A549 (cell line): ENCODE results near the gene ACSS3.

Experiments
- ESRRA ChIP-seq: fragments of 150-350 bp; IDR thresholded peaks from 2 replicates; pipeline ENCODE4 v1.6.1; 2014; ENCODE audit warnings: mild to moderate bottlenecking, low read length, borderline replicate concordance
- MAZ ChIP-seq: fragments of 150-350 bp; IDR thresholded peaks from 2 replicates; pipeline ENCODE4 v1.6.1; 2014; ENCODE audit warnings: antibody characterized with exemption, low read depth, low read length, borderline replicate concordance
- NFE2L2 ChIP-seq: fragments of 150-350 bp; conservative IDR thresholded peaks from 2 replicates; pipeline ENCODE4 v1.6.1; 2014; ENCODE audit warnings: low read length
- PHF8 ChIP-seq: fragments of 200-600 bp; sonication (generic); IDR thresholded peaks from 2 replicates; pipeline ENCODE4 v1.6.1; 2016; ENCODE audit warnings: low read depth, mild to moderate bottlenecking, antibody characterized with exemption, moderate library complexity, borderline replicate concordance
- POLR2A ChIP-seq: IDR thresholded peaks from 2 replicates; pipeline ENCODE4 v1.6.1; 2012; ENCODE audit warnings: mild to moderate bottlenecking, low read length
- TF ChIP-seq, protein P1 (sequence below): fragments of >200 bp; sonication (Bioruptor Twin); formaldehyde crosslinking; IDR thresholded peaks from 3 replicates; pipeline ENCODE4 v1.5.1; 2016

DNA sequence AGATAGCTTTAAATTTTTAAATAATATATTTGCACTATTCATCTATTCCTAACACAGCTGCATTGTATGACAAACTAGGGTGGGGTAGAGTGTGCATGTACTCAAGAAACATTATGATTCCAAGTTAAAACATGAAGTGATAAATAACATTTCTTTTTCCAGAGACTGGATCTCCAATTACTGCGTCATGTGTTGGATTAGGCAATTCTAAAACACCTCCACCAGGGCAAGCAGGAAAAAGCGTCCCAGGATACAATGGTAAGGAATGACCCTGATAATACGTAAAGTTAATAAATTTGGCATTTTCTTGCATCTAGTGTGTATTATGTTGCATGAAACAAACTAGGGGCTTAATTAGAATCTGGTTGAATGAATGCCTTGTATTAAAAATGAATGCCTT lies 138.9 kb downstream of the ACSS3 start:
- TF ChIP-seq ESRRA: no peak
- TF ChIP-seq, protein P1, sequence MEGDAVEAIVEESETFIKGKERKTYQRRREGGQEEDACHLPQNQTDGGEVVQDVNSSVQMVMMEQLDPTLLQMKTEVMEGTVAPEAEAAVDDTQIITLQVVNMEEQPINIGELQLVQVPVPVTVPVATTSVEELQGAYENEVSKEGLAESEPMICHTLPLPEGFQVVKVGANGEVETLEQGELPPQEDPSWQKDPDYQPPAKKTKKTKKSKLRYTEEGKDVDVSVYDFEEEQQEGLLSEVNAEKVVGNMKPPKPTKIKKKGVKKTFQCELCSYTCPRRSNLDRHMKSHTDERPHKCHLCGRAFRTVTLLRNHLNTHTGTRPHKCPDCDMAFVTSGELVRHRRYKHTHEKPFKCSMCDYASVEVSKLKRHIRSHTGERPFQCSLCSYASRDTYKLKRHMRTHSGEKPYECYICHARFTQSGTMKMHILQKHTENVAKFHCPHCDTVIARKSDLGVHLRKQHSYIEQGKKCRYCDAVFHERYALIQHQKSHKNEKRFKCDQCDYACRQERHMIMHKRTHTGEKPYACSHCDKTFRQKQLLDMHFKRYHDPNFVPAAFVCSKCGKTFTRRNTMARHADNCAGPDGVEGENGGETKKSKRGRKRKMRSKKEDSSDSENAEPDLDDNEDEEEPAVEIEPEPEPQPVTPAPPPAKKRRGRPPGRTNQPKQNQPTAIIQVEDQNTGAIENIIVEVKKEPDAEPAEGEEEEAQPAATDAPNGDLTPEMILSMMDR: no peak
- TF ChIP-seq NFE2L2: no peak
- no peak for TF ChIP-seq PHF8
- no peak for TF ChIP-seq MAZ
- TF ChIP-seq POLR2A: no peak
